Occipital lobe (tissue), 2 donors: ENCODE results near the gene PLOD1. TPM values are rescaled to one million over a fixed set of nuclear protein-coding genes. Genes with fewer than 3 reads are reported as not detected.

ENCODE experiments used
- small RNA-seq: library from RNA; depleted of rRNA; stranded (forward); fragments of <200 nt; gene quantifications from one replicate; pipeline ENCODE3, GENCODE V24; 2014
- total RNA-seq: library from RNA; depleted of rRNA; stranded (reverse); fragments of >200 nt; gene quantifications from one replicate; pipeline ENCODE4 v1.2.3, GENCODE V29; 2014

The PLOD1 gene
- total RNA-seq, 1 donor from 2014 or later: 23.9 TPM

Small RNAs within 50 kb of the gene (small RNA-seq; reads per million reads assigned to genes)
- gene AL096840.1 (not detected), gene RF00019 (not detected), gene RNU5E-4P (24.5 reads per million, percentile 94 among the genes with 10 or more reads in this experiment)

Other genes with a start within 250 kb of the PLOD1 start
- 107 TPM for gene DRAXIN, start 243.0 kb upstream of the PLOD1 start, total RNA-seq
- 4.2 TPM for gene AGTRAP, start 198.6 kb upstream of the PLOD1 start, total RNA-seq
- gene C1orf167, start 172.5 kb upstream of the PLOD1 start, total RNA-seq: not detected
- gene MTHFR, start 128.8 kb upstream of the PLOD1 start, total RNA-seq: 27.6 TPM
- gene CLCN6, start 128.5 kb upstream of the PLOD1 start, total RNA-seq: 15.6 TPM
- gene NPPA, start 86.9 kb upstream of the PLOD1 start, total RNA-seq: 0.47 TPM
- gene NPPB, start 75.8 kb upstream of the PLOD1 start, total RNA-seq: 0.47 TPM
- gene KIAA2013, start 8.3 kb upstream of the PLOD1 start, total RNA-seq: 18.6 TPM
- gene MFN2, start 45.7 kb downstream of the PLOD1 start, total RNA-seq: 35.1 TPM
- gene MIIP, start 84.8 kb downstream of the PLOD1 start, total RNA-seq: 29.0 TPM
- not detected for gene TNFRSF8, start 128.6 kb downstream of the PLOD1 start, total RNA-seq
- 3.1 TPM for gene TNFRSF1B, start 232.3 kb downstream of the PLOD1 start, total RNA-seq